ENCODE results near the gene AANAT. TPM values are rescaled to one million over a fixed set of nuclear protein-coding genes. Genes with fewer than 3 reads are reported as not detected.

AANAT gene
- total and polyA plus RNA-seq, 4 donors: not detected

GRCh38 chr17:76421044-76421407 is 46.4 kb upstream of the AANAT start:
- Histone ChIP-seq H3K27ac (ENCODE audit: low read depth in 1 of 2, low read length in 2 of 2) (no peak overlapping the region), H3K9ac (ENCODE audit: low read depth in 1 of 2, low read length in 2 of 2) (no peak overlapping the region), H3K27me3 (ENCODE audit: control insufficient read depth in 4 of 4, insufficient read depth in 4 of 4, low read length in 3 of 4) (no peaks in the 10 kb centered on the region), H3K4me3 (ENCODE audit: low read depth in 1 of 3, low read length in 3 of 3) (no peak overlapping the region), H3K9me3 (ENCODE audit: control insufficient read depth in 4 of 4, low read length in 3 of 4) (no peaks in the 10 kb centered on the region), H3K4me1 (ENCODE audit: control insufficient read depth in 4 of 4, insufficient read depth in 4 of 4, low read length in 3 of 4) (peaks cover 0 to 8% (median 0%) of the 10 kb centered on the region in 4 donors), H3K36me3 (ENCODE audit: control insufficient read depth in 4 of 4, insufficient read depth in 3 of 4, low read depth in 1 of 4, low read length in 3 of 4) (no peaks in the 10 kb centered on the region)
- no peak for DNase-seq (ENCODE audit: low spot score)
- no peak for TF ChIP-seq ATF3 (IDR thresholded peaks at IDR 0.05)
- TF ChIP-seq RXRA (IDR thresholded peaks at IDR 0.05): peak in 1 of 2 donors; percentile 20
- TF ChIP-seq TAF1 (conservative IDR thresholded peaks at IDR 0.05): no peak
- TF ChIP-seq GABPA (IDR thresholded peaks at IDR 0.05 in 1 of 2, conservative IDR thresholded peaks at IDR 0.05 in 1 of 2): no peak
- no peak for TF ChIP-seq FOXA1 (IDR thresholded peaks at IDR 0.05)
- peak; percentile 12 for TF ChIP-seq REST (IDR thresholded peaks at IDR 0.05)
- 78% methylated on average over 7 of the region's 7 CpGs for WGBS

GRCh38 chr17:76422406-76422805 is 45.0 kb upstream of the AANAT start:
- Histone ChIP-seq H3K9me3 (ENCODE audit: control insufficient read depth in 4 of 4, low read length in 3 of 4) (no peaks in the 10 kb centered on the region), H3K27me3 (ENCODE audit: control insufficient read depth in 4 of 4, insufficient read depth in 4 of 4, low read length in 3 of 4) (no peaks in the 10 kb centered on the region), H3K4me1 (ENCODE audit: control insufficient read depth in 4 of 4, insufficient read depth in 4 of 4, low read length in 3 of 4) (peaks cover 0 to 8% (median 0%) of the 10 kb centered on the region in 4 donors), H3K9ac (ENCODE audit: low read depth in 1 of 2, low read length in 2 of 2) (no peak overlapping the region), H3K36me3 (ENCODE audit: control insufficient read depth in 4 of 4, insufficient read depth in 3 of 4, low read depth in 1 of 4, low read length in 3 of 4) (no peaks in the 10 kb centered on the region), H3K27ac (ENCODE audit: low read depth in 1 of 2, low read length in 2 of 2) (no peak overlapping the region), H3K4me3 (ENCODE audit: low read depth in 1 of 3, low read length in 3 of 3) (no peak overlapping the region)
- DNase-seq (ENCODE audit: low spot score): no peak
- 98% methylated on average over 8 of the region's 8 CpGs for WGBS
- TF ChIP-seq, protein P1, sequence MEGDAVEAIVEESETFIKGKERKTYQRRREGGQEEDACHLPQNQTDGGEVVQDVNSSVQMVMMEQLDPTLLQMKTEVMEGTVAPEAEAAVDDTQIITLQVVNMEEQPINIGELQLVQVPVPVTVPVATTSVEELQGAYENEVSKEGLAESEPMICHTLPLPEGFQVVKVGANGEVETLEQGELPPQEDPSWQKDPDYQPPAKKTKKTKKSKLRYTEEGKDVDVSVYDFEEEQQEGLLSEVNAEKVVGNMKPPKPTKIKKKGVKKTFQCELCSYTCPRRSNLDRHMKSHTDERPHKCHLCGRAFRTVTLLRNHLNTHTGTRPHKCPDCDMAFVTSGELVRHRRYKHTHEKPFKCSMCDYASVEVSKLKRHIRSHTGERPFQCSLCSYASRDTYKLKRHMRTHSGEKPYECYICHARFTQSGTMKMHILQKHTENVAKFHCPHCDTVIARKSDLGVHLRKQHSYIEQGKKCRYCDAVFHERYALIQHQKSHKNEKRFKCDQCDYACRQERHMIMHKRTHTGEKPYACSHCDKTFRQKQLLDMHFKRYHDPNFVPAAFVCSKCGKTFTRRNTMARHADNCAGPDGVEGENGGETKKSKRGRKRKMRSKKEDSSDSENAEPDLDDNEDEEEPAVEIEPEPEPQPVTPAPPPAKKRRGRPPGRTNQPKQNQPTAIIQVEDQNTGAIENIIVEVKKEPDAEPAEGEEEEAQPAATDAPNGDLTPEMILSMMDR (IDR thresholded peaks at IDR 0.05; ENCODE audit: low read depth, low read length, missing input control): no peak
- TF ChIP-seq RXRA (IDR thresholded peaks at IDR 0.05) (no peak), SP1 (IDR thresholded peaks at IDR 0.05) (no peak), NR2F2 (IDR thresholded peaks at IDR 0.05) (no peak), EGR1 (IDR thresholded peaks at IDR 0.05; ENCODE audit: low read depth in 2 of 2) (no peak), HNF4G (IDR thresholded peaks at IDR 0.05) (no peak), YY1 (IDR thresholded peaks at IDR 0.05) (no peak), RAD21 (IDR thresholded peaks at IDR 0.05) (no peak), TAF1 (conservative IDR thresholded peaks at IDR 0.05) (no peak), GABPA (IDR thresholded peaks at IDR 0.05 in 1 of 2, conservative IDR thresholded peaks at IDR 0.05 in 1 of 2) (no peak), REST (IDR thresholded peaks at IDR 0.05) (no peak)
- TF ChIP-seq, protein P2, sequence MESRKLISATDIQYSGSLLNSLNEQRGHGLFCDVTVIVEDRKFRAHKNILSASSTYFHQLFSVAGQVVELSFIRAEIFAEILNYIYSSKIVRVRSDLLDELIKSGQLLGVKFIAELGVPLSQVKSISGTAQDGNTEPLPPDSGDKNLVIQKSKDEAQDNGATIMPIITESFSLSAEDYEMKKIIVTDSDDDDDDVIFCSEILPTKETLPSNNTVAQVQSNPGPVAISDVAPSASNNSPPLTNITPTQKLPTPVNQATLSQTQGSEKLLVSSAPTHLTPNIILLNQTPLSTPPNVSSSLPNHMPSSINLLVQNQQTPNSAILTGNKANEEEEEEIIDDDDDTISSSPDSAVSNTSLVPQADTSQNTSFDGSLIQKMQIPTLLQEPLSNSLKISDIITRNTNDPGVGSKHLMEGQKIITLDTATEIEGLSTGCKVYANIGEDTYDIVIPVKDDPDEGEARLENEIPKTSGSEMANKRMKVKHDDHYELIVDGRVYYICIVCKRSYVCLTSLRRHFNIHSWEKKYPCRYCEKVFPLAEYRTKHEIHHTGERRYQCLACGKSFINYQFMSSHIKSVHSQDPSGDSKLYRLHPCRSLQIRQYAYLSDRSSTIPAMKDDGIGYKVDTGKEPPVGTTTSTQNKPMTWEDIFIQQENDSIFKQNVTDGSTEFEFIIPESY (IDR thresholded peaks at IDR 0.05): no peak

Measured in liver (tissue), 9 donors.